ENCODE data around the gene SAG. TPM values are rescaled to one million over a fixed set of nuclear protein-coding genes. Genes with fewer than 3 reads are reported as not detected.

Gene SAG
- total RNA-seq, 1 experiment from 2014 or later, result not detected

DNA sequence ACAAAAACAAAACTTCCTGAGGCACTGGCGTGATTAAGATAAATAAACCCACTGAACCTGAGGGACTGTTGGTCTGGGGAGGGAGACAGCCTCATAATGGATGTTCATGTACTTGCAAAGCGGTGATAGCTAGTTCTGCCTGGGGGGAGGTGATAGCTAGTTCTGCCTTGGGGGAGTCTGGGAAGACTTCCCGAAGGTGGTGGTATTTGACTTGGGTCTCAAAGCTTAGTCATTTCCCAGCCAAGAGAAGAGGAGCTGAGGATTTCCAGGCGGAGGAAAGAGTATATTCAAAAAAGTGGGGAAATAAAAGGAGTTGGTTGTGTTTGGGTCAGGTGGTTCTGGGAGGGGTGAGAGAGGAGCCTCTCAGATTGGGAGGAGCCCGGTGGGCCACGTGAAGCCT is 71.4 kb downstream of the SAG start:
- DNase-seq (ENCODE audit: low spot score), result no peak

DNA sequence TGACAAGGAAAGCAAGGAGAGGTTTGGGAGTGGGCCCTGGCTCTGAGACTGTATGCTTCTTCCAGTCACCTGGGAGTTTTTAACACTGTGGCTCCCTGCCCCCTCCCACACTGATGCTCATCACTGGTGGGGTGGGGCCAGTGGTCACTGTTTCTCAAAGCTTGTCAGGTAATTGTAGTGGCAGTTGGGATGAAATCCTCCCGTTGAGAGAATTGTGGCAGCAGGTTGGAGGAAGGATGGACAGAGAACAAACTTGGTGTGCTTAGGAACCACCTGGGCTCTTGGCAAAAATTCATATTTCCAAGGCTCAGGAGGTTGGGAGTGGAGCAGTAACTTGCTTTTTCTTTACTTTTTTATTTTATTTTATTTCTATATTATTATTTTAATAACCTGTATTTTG is 71.8 kb downstream of the SAG start:
- DNase-seq (ENCODE audit: low spot score), result no peak

DNA sequence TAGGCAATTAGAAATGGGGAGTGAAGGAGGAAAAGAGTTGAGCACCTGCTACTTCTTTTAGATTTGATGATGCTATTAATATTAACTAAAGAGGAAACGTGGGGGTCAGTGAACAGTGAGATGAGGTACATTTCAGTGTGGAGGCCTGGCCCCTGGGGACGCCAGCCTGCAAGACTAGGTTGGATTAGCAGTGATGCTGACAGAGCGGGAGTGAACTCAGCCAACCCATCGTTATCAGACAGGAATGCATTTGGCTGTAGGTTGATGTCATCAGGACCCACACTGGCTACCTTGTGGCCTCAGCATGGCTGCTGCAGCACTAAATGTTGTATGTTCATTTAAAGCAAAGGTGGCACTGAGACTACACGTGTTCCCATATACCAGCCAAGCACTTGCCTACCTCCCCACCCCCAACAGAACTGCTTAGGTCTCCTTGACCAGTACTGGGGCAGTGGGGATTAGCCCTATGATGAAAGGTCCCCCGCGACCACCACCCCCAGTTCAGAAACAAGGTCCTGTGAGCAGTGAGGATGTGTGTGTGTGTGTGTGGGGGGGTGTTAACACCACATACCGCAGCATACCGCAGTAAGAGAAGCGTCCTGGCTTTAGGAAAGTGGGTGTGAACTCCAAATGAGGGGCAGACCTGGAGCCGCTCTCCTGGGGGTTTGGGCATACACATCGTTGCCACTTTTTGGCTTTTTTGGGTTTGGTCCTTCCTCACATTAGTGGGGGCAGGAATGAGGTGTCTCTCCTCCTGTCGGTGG is 72.7 kb downstream of the SAG start:
- no peak for DNase-seq (ENCODE audit: low spot score)

DNA sequence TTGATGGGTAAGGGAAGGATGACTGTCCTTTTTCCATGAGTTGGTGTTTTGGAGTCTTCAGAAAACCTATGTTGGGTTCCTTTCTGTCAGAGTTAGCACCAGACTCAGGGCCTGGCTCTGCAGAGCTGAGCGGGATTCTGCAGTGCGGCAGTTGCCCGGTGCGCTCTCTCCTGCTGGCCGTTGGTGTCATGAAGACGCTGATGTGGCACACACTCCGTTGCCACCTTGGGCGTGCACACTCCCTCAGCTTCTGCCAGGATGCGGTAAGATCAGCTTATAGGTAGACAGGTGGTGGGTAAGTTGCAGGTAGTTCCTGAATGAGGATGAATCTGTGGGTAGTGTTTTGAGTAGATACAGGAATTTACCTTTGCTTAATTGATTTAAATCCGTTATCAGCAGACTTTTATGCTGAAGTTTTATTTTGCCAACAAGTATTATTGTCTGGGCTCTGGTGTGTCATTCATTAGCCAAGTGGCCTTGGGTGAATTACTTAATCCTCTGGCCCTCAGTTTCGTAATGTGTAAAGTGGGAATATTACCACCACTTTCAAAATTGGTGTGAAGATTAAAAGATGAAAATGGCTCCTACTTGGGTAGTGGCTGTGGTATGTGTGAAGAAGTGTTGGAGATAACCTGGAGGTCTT is 73.5 kb downstream of the SAG start:
- no peak for DNase-seq (ENCODE audit: low spot score)

GRCh38 chr2:233381638-233381995 is 74.0 kb downstream of the SAG start:
- peak; percentile 16 for DNase-seq (ENCODE audit: low spot score)

GRCh38 chr2:233384015-233384414 is 76.4 kb downstream of the SAG start:
- peak; percentile 48 for DNase-seq (ENCODE audit: low spot score)

DNA sequence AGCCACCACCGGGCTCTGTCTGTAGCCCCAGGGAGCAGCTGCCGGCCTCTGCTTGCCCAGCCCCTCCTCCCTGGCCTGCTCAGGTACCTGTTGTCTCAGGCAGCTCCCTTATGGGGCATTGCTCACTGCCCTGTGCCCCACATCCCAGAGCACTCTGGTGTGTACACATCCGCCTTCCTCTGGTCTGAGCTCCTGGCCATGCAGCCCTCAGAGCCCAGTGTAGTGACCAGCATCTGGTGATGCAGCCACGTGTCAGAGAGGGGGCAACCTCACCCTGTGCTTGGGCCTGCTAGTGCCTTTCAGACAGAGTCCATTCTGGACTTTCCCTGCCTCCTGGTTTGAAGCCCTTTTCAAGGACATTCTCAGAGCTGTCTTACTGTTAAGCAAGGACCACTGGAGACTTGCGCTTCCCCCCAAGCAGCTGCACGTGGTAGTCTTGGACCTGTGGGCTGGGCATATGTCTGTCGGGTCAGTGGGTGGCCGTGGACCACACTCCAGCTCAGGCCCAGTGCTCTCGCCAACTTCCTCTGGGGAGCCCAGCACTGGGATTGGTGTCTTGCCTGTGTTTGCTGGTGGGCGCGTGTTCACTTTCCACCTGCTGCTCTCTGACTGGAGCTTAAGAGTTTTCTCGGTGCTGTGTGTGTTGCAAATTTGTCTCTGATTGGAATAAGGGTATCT is 77.3 kb downstream of the SAG start:
- DNase-seq (ENCODE audit: low spot score), result peak; percentile 84

GRCh38 chr2:233385489-233386044 is 78.0 kb downstream of the SAG start:
- DNase-seq (ENCODE audit: low spot score), result peak; percentile 20

GRCh38 chr2:233386382-233387041 is 78.9 kb downstream of the SAG start:
- DNase-seq (ENCODE audit: low spot score), result peak; percentile 84

DNA sequence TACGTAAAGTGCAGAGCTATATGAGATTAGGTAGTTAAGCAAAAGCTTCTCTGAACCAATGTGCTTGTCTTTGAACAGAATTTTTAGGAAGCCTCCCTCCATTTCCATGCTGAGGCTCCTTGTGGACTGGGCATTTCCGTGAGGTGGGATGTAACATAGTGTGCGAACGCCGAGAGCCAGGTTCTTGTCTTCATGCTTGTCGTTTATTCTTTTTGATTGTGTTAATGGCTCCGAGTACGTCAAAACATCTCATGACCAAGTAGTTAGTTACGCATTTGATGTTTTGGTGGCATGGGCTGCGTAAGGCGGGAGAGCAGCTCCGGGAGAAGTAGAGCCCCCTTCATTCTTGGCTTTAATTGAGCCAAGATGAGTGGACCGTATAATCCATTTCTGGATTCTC is 79.6 kb downstream of the SAG start:
- no peak for DNase-seq (ENCODE audit: low spot score)

GRCh38 chr2:233387667-233388528 is 80.3 kb downstream of the SAG start:
- DNase-seq (ENCODE audit: low spot score), result no peak

DNA sequence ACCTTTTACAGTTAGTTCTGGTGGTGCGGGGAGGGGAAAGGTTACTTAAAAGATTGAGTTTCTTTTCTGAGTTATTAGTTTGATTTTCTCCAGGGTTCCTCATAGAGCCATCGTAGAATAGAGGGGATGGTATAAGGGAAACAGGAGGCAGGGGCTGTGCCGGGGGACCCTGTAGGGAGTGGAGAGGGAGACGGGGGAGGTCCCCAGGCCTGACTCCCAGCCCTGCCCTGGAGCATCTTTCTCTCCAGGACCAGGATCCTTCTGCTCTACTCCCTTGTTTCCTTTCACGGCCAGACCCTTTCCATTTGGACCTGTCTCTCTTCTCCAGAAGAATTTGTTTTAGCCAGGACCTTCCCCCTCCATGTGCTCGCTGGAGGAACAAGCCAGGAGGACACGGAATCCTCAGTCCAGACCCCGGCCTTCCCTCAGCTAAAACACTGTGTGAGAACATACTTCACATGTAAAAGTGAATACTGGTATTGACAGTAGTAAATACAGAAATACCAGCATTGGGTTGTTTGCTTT is 82.0 kb downstream of the SAG start:
- DNase-seq (ENCODE audit: low spot score), result no peak

GRCh38 chr2:233395687-233396086 is 88.1 kb downstream of the SAG start:
- no peak for DNase-seq (ENCODE audit: low spot score)

Small RNAs within 50 kb of the gene (small RNA-seq; reads per million reads assigned to genes)
- gene RF00019 (not detected), gene SCARNA5 (11.3 reads per million, percentile 89 among the genes with 10 or more reads in this experiment), gene SCARNA6 (12.0 reads per million, percentile 89 among the genes with 10 or more reads in this experiment)

Other genes with a start within 250 kb of the SAG start
- gene INPP5D, start 247.5 kb upstream of the SAG start, total RNA-seq (2014; rRNA removed; shearing (Covaris generic)), result 26.9 and 28.6 TPM in 2 replicates
- gene ATG16L1, start 56.1 kb upstream of the SAG start, total RNA-seq (2014; rRNA removed; shearing (Covaris generic)), result 32.4 and 36.6 TPM in 2 replicates
- 18.2 and 18.7 TPM in 2 replicates for gene DGKD, start 46.7 kb downstream of the SAG start, total RNA-seq (2014; rRNA removed; shearing (Covaris generic))

Measured in HT-29 (cell line).